Activated CD8-positive, alpha-beta memory T cell treated with anti-CD3 and anti-CD28 coated beads, Interleukin-2, amount 50 U/mL, for 24 hours (primary cell): ENCODE measurements around the gene COG4.

Source experiments
- DNase-seq: peaks from one replicate; pipeline ENCODE4 v3.0.0-alpha.2; 2020; ENCODE audit errors: extremely low read depth

COG4 gene

GRCh38 chr16:70434484-70435260 lies 88.7 kb downstream of the COG4 start:
- DNase-seq, result no peak

- DNase-seq, result no peak
Measured at GRCh38 chr16:70433458-70434103, 89.8 kb downstream of the COG4 start.

GRCh38 chr16:70432723-70433457 lies 90.5 kb downstream of the COG4 start:
- no peak for DNase-seq

- DNase-seq, result no peak
Measured at GRCh38 chr16:70432356-70432722, 91.0 kb downstream of the COG4 start.

GRCh38 chr16:70430667-70431536 lies 92.5 kb downstream of the COG4 start:
- no peak for DNase-seq
